HepG2 (cell line): Measurements from ENCODE around the gene SPSB2. TPM values are rescaled to one million over a fixed set of nuclear protein-coding genes. Genes with fewer than 3 reads are reported as not detected.

Experiments
- AKNA ChIP-seq: sonication (generic); formaldehyde crosslinking; IDR thresholded peaks from 2 replicates; pipeline ENCODE4 v1.4.0; 2020; ENCODE audit warnings: missing genetic modification reagents, borderline replicate concordance
- ATF2 ChIP-seq: sonication (generic); formaldehyde crosslinking; IDR thresholded peaks from 2 replicates; pipeline ENCODE4 v1.4.0; 2020; ENCODE audit warnings: missing genetic modification reagents
- ATF4 ChIP-seq, 2 experiments: fragments of 450-650 bp in 1 of 2; sonication (generic) in 1 of 2; formaldehyde crosslinking; IDR thresholded peaks; 2 replicates each; pipeline versions ENCODE4 v1.5.0 to v1.8.0; 2020 to 2022; ENCODE audit warnings: mild to moderate bottlenecking in 1 of 2, missing genetic modification reagents in 1 of 2
- DDIT3 ChIP-seq: sonication (generic); formaldehyde crosslinking; IDR thresholded peaks from 2 replicates; pipeline ENCODE4 v1.4.0; 2020; ENCODE audit warnings: mild to moderate bottlenecking, missing genetic modification reagents
- DMAP1 ChIP-seq: IDR thresholded peaks from 2 replicates; pipeline ENCODE4 v1.6.1; 2016
- FOXA1 ChIP-seq, 2 experiments: fragments of 450-650 bp in 1 of 2; sonication (generic) in 1 of 2; formaldehyde crosslinking in 1 of 2; IDR thresholded peaks; 2 replicates each; pipeline versions ENCODE4 v1.4.0 to v1.6.1; 2016 to 2020; ENCODE audit warnings: missing genetic modification reagents in 1 of 2
- HNRNPK ChIP-seq: fragments of 200-400 bp; formaldehyde crosslinking; IDR thresholded peaks from 2 replicates; pipeline ENCODE4 v1.6.1; 2018; ENCODE audit warnings: low read length, low read depth, moderate library complexity, mild to moderate bottlenecking; ENCODE audit not compliant: poor library complexity, severe bottlenecking
- MTA1 ChIP-seq: sonication (generic); formaldehyde crosslinking; IDR thresholded peaks from 2 replicates; pipeline ENCODE4 v1.4.0; 2020; ENCODE audit warnings: missing genetic modification reagents, mild to moderate bottlenecking, borderline replicate concordance
- MXI1 ChIP-seq: IDR thresholded peaks from 3 replicates; pipeline ENCODE4 v1.6.1; 2012; ENCODE audit warnings: low read depth, low read length, inconsistent platforms, borderline replicate concordance
- NR2C2 ChIP-seq: sonication (generic); formaldehyde crosslinking; IDR thresholded peaks from 2 replicates; pipeline ENCODE4 v1.4.0; 2020; ENCODE audit warnings: missing genetic modification reagents, mild to moderate bottlenecking, moderate library complexity, borderline replicate concordance
- TEAD2 ChIP-seq: sonication (generic); formaldehyde crosslinking; IDR thresholded peaks from 2 replicates; pipeline ENCODE4 v1.9.0; 2021; ENCODE audit warnings: missing genetic modification reagents
- ZBTB1 ChIP-seq: sonication (generic); formaldehyde crosslinking; IDR thresholded peaks from 2 replicates; pipeline ENCODE4 v1.4.0; 2020; ENCODE audit warnings: missing genetic modification reagents, borderline replicate concordance
- ZBTB20 ChIP-seq: sonication (generic); formaldehyde crosslinking; IDR thresholded peaks from 2 replicates; pipeline ENCODE4 v1.8.1; 2023; ENCODE audit warnings: missing genetic modification reagents, low read depth, mild to moderate bottlenecking, borderline replicate concordance
- ZBTB4 ChIP-seq: sonication (generic); formaldehyde crosslinking; IDR thresholded peaks from 2 replicates; pipeline ENCODE4 v1.4.0; 2020; ENCODE audit warnings: missing genetic modification reagents, mild to moderate bottlenecking, borderline replicate concordance
- ZNF264 ChIP-seq: sonication (generic); formaldehyde crosslinking; IDR thresholded peaks from 2 replicates; pipeline ENCODE4 v1.4.0; 2020; ENCODE audit warnings: missing genetic modification reagents
- ZNF674 ChIP-seq: sonication (generic); formaldehyde crosslinking; IDR thresholded peaks from 2 replicates; pipeline ENCODE4 v1.5.0; 2020; ENCODE audit warnings: low read depth, mild to moderate bottlenecking, missing genetic modification reagents
- polyA plus RNA-seq, 8 experiments: library from polyadenylated mRNA; depleted of rRNA in 3 of 8; stranded (reverse) in 7 of 8; unstranded in 1 of 8; fragments of >200 nt; fragmentation: Illumina TruSeq in 4 of 8; extraction: Trizol in 4 of 8; gene quantifications; 2 replicates each; pipeline versions ENCODE4 v1.2.1 to v1.2.3, GENCODE V29; 2011 to 2016; ENCODE audit warnings: low read depth in 4 of 8, missing spikeins in 1 of 8, mixed read lengths in 1 of 8; ENCODE audit not compliant: insufficient read depth in 1 of 8
- total RNA-seq, 5 experiments: library from RNA; depleted of rRNA; stranded (reverse); fragments of >200 nt; fragmentation: Illumina TruSeq; extraction: Trizol; gene quantifications; 2 replicates each; pipeline ENCODE4 v1.2.3, GENCODE V29; 2016; ENCODE audit warnings: low read depth in 1 of 5

The SPSB2 gene
- total and polyA plus RNA-seq, 2 of the 13 experiments (the other 11 are each of a cell fraction or from before 2014, with no cell fraction given) = 2.0 to 6.2 TPM

- TF ChIP-seq AKNA (CRISPR knock-in tag) = no peak
- no peak for TF ChIP-seq HNRNPK
- TF ChIP-seq NR2C2 = no peak
- no peak for TF ChIP-seq FOXA1 (IDR thresholded peaks at IDR 0.05)
- no peak for TF ChIP-seq FOXA1 (CRISPR knock-in tag; IDR thresholded peaks at IDR 0.05)
- no peak for TF ChIP-seq TEAD2
- TF ChIP-seq ZNF674 (CRISPR knock-in tag) = no peak
- 0 out of 2 replicates have a peak, but pooled peaks have one; percentile 28 for TF ChIP-seq MTA1
- TF ChIP-seq ATF4 (CRISPR knock-in tag; IDR thresholded peaks at IDR 0.05) = no peak
- no peak for TF ChIP-seq ZBTB4 (CRISPR knock-in tag)
- no peak for TF ChIP-seq DMAP1
- no peak for TF ChIP-seq ZBTB20
- TF ChIP-seq ZNF264 (CRISPR knock-in tag) = no peak
- TF ChIP-seq ZBTB1 (CRISPR knock-in tag) = no peak
- TF ChIP-seq DDIT3 = no peak
- TF ChIP-seq MXI1 = peak; percentile 45; the same call in 1 of the 3 replicates
- TF ChIP-seq ATF2 (CRISPR knock-in tag) = peak; percentile 50; the same call in 1 of the 2 replicates
Measured at GRCh38 chr12:6869049-6870021, 3.8 kb downstream of the SPSB2 start (continued).
